HG03103 (cell line): ENCODE measurements around the gene CEP85L.
"Not testable (repeated sequence)": the region's sequence is repeated elsewhere in the genome, so short reads cannot be mapped to it uniquely, and the experiment has no call there.

Experiments
- ATAC-seq: cut with Tn5 transposase; IDR thresholded peaks from one replicate; pipeline ENCODE4 v1.9.1; 2021; ENCODE audit warnings: low read depth; ENCODE audit not compliant: unreplicated experiment

CEP85L gene

GRCh38 chr6:118456982-118457381, 194.4 kb downstream of the CEP85L start:
- ATAC-seq = no peak

GRCh38 chr6:118451839-118452238, 199.6 kb downstream of the CEP85L start:
- no peak for ATAC-seq

GRCh38 chr6:118444796-118445195, 206.6 kb downstream of the CEP85L start:
- no peak for ATAC-seq

GRCh38 chr6:118436482-118436881, 214.9 kb downstream of the CEP85L start:
- no peak for ATAC-seq

- ATAC-seq = not testable (repeated sequence)
Observed at GRCh38 chr6:118434147-118434546, 217.2 kb downstream of the CEP85L start.

GRCh38 chr6:118421312-118421711, 230.1 kb downstream of the CEP85L start:
- ATAC-seq = not testable (repeated sequence)

GRCh38 chr6:118419448-118420394, 231.7 kb downstream of the CEP85L start:
- ATAC-seq = no peak
